SW 1271 (cell line): Measurements from ENCODE around the gene PSPC1.
A peak's percentile ranks its signal among the peaks of the same experiment; 100 is the strongest.
"Not testable (repeated sequence)": the region's sequence is repeated elsewhere in the genome, so short reads cannot be mapped to it uniquely, and the experiment has no call there.

ENCODE experiments used
- DNase-seq, 2 experiments: peaks; one replicate each; lab custom pipeline; 2025; lab: John Stamatoyannopoulos, UW

PSPC1 gene

GRCh38 chr13:19764237-19764636 lies 18.5 kb downstream of the PSPC1 start:
- no peak for DNase-seq

- DNase-seq = no peak
These were observed 19.1 kb downstream of the PSPC1 start for GRCh38 chr13:19763618-19764017.

- no peak for DNase-seq
These were observed 23.1 kb downstream of the PSPC1 start for GRCh38 chr13:19759669-19760068.

- DNase-seq = no peak
These were observed 40.1 kb downstream of the PSPC1 start for GRCh38 chr13:19742643-19743042.

GRCh38 chr13:19737844-19738557 lies 44.7 kb downstream of the PSPC1 start:
- DNase-seq = no peak

GRCh38 chr13:19726611-19727010 lies 56.1 kb downstream of the PSPC1 start:
- DNase-seq = no peak

GRCh38 chr13:19725320-19725719 lies 57.4 kb downstream of the PSPC1 start:
- no peak for DNase-seq

- no peak for DNase-seq
These were observed 62.7 kb downstream of the PSPC1 start for GRCh38 chr13:19720039-19720438.

- peak in 1 of 2 experiments; percentile 8 for DNase-seq
These were observed 69.4 kb downstream of the PSPC1 start for GRCh38 chr13:19713186-19713965.

GRCh38 chr13:19709782-19710181 lies 73.0 kb downstream of the PSPC1 start:
- DNase-seq = not testable (repeated sequence)

- DNase-seq = not testable (repeated sequence)
These were observed 73.7 kb downstream of the PSPC1 start for GRCh38 chr13:19709039-19709438.

GRCh38 chr13:19704256-19704655 lies 78.5 kb downstream of the PSPC1 start:
- not testable (repeated sequence) for DNase-seq

- not testable (repeated sequence) for DNase-seq
These were observed 81.1 kb downstream of the PSPC1 start for GRCh38 chr13:19701619-19702018.

- not testable (repeated sequence) for DNase-seq
These were observed 81.8 kb downstream of the PSPC1 start for GRCh38 chr13:19700963-19701362.

- no peak for DNase-seq
These were observed 86.9 kb downstream of the PSPC1 start for GRCh38 chr13:19695829-19696228.

- no peak for DNase-seq
These were observed 87.3 kb downstream of the PSPC1 start for GRCh38 chr13:19695428-19695827.

- DNase-seq = not testable (repeated sequence)
These were observed 91.3 kb downstream of the PSPC1 start for GRCh38 chr13:19691447-19691846.

- DNase-seq = no peak
These were observed 97.3 kb downstream of the PSPC1 start for GRCh38 chr13:19685437-19685836.

GRCh38 chr13:19685034-19685433 lies 97.7 kb downstream of the PSPC1 start:
- no peak for DNase-seq

GRCh38 chr13:19681517-19681916 lies 101.2 kb downstream of the PSPC1 start:
- no peak for DNase-seq

- no peak for DNase-seq
These were observed 102.0 kb downstream of the PSPC1 start for GRCh38 chr13:19680751-19681150.

- DNase-seq = no peak
These were observed 106.6 kb downstream of the PSPC1 start for GRCh38 chr13:19676168-19676567.

- DNase-seq = no peak
These were observed 107.8 kb downstream of the PSPC1 start for GRCh38 chr13:19674898-19675297.
